Panc1 (cell line): ENCODE results near the gene IL11RA.

Source experiments
- CTCF ChIP-seq: fragments of 450-650 bp; IDR thresholded peaks from 2 replicates; pipeline ENCODE4 v1.5.1; 2017; ENCODE audit warnings: mild to moderate bottlenecking
- POLR2AphosphoS5 ChIP-seq: IDR thresholded peaks from 2 replicates; pipeline ENCODE4 v1.6.1; 2012; ENCODE audit warnings: mild to moderate bottlenecking, low read depth, low read length, moderate library complexity
- REST ChIP-seq, 2 experiments: IDR thresholded peaks; 2 replicates each; pipeline ENCODE4 v1.6.1; 2011 to 2012; ENCODE audit warnings: low read depth in 2 of 2, control low read depth in 1 of 2, low read length in 1 of 2, mild to moderate bottlenecking in 1 of 2, moderate library complexity in 1 of 2; ENCODE audit not compliant: insufficient read depth in 1 of 2
- SIN3A ChIP-seq: IDR thresholded peaks from 2 replicates; pipeline ENCODE4 v1.6.1; 2012; ENCODE audit warnings: low read depth, mild to moderate bottlenecking, low read length, moderate library complexity, borderline replicate concordance; ENCODE audit not compliant: insufficient read depth
- TCF7L2 ChIP-seq: IDR thresholded peaks from 2 replicates; pipeline ENCODE4 v1.6.1; 2011; ENCODE audit warnings: mild to moderate bottlenecking, low read depth, low read length, inconsistent platforms

GRCh38 chr9:34665381-34666250, 13.6 kb downstream of the IL11RA start:
- no peak for TF ChIP-seq CTCF
- TF ChIP-seq REST (IDR thresholded peaks at IDR 0.05; ENCODE audit: insufficient read depth in 1 of 2, low read depth in 2 of 2, low read length in 1 of 2), result no peak
- peak; percentile 37; the same call in 1 of the 2 replicates for TF ChIP-seq SIN3A
- peak; percentile 89 for TF ChIP-seq POLR2AphosphoS5
- no peak for TF ChIP-seq TCF7L2
